T-helper 2 cell treated with Interferon-gamma antibody and Interleukin-4, amounts not matched to agents 5 μg/mL and 100 μg/mL, for 36 hours (primary cell): ENCODE data around the gene PLEK.
A peak's percentile ranks its signal among the peaks of the same experiment; 100 is the strongest.
"Not testable (repeated sequence)": the region's sequence is repeated elsewhere in the genome, so short reads cannot be mapped to it uniquely, and the experiment has no call there.

ENCODE experiments used
- DNase-seq: peaks from one replicate; pipeline ENCODE4 v3.0.0; 2021; ENCODE audit warnings: low spot score
- H3K27ac Mint-ChIP-seq: one replicate; pipeline ENCODE4 v1.8.0; 2021; ENCODE audit warnings: mild to moderate bottlenecking, mixed read lengths
- H3K27me3 Mint-ChIP-seq: one replicate; pipeline ENCODE4 v1.8.0; 2021; ENCODE audit warnings: low read depth, mixed read lengths
- H3K36me3 Mint-ChIP-seq: one replicate; pipeline ENCODE4 v1.8.0; 2021; ENCODE audit warnings: low read depth, mixed read lengths
- H3K4me1 Mint-ChIP-seq: one replicate; pipeline ENCODE4 v1.8.0; 2021; ENCODE audit warnings: low read depth, mixed read lengths
- H3K4me3 Mint-ChIP-seq: one replicate; pipeline ENCODE4 v1.8.0; 2022; ENCODE audit warnings: mild to moderate bottlenecking, moderate library complexity, mixed read lengths
- H3K9me3 Mint-ChIP-seq: one replicate; pipeline ENCODE4 v1.8.0; 2021; ENCODE audit warnings: mixed read lengths

PLEK gene

DNA sequence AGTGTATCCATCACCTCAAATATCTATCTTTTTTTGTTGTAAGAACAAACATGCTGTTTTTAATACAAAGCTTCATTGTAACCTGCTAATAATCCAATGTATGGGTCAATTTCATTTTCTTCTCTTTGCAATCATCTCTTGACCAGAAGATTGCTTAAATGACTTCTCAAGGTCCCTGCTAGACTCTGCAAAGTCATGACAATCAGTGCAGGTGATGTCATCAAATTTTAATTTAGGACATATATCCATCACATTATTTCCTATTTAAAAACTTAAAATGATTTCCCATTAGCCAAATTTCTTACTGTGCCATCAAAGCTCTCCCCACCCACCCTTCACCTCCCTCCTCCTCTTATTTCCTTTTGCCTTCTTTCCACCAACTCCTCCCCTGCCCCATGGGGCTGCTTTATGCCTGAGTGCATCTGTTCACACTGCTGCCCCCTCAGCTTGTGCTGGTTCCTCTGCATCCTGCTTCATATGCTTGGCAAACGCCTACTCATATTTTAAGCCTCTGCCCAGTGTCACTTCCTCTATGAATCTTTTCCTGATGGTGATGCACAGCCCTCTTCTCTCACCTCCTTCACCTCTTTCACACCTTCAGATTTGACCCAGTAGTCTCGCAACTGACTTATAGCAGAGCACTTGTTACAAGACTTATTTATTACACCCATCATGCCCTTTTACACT is 20.3 kb downstream of the PLEK start:
- Mint-ChIP-seq H3K4me1 (peaks cover 31% of the 10 kb centered on the region), H3K9me3 (no peaks in the 10 kb centered on the region), H3K36me3 (no peaks in the 10 kb centered on the region), H3K27ac (peak overlapping the region; percentile 49), H3K27me3 (peaks cover 21% of the 10 kb centered on the region), H3K4me3 (no peak overlapping the region)
- peak; percentile 23 for DNase-seq

DNA sequence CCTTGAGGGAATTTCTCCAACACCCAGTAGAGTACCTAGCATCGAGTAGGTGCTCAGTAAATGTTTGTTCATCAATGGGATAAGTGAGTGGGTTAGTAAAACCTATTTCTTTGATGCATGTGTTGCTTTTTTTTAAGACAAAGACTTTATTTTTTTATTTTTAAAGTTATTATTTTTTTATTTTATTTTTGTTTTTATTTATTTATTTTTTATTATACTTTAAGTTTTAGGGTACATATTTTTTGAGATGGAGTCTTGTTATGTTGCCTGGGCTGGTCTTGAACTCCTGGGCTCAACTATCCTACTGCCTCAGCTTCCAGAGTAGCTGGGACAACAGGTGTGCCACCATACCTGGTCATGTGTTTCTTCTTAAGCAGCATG is 20.8 kb downstream of the PLEK start:
- no peak overlapping the region for H3K27ac Mint-ChIP-seq
- no peak overlapping the region for H3K4me3 Mint-ChIP-seq
- no peaks in the 10 kb centered on the region for H3K9me3 Mint-ChIP-seq

DNA sequence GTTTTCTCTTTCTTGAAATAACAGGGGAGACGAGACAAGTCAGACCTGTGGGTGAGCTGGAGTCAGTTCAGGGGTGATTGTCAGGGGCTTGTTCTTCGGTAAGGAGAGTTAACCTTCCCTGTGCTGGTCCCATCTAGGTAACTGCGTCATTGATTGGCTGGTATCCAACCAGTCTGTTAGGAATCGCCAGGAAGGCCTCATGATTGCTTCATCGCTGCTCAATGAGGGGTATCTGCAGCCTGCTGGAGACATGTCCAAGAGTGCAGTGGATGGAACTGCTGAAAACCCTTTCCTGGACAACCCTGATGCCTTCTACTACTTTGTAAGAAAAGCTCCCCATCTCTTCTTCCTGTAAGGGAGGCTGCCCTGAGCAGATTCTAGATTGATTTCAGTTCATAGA is 21.3 kb downstream of the PLEK start:
- H3K27ac Mint-ChIP-seq = no peak overlapping the region
- peaks cover 28% of the 10 kb centered on the region for H3K27me3 Mint-ChIP-seq
- H3K4me3 Mint-ChIP-seq = no peak overlapping the region
- H3K36me3 Mint-ChIP-seq = no peaks in the 10 kb centered on the region
- peaks cover 31% of the 10 kb centered on the region for H3K4me1 Mint-ChIP-seq
- no peak for DNase-seq
- H3K9me3 Mint-ChIP-seq = no peaks in the 10 kb centered on the region

More for the DNA sequence above, 20.8 kb downstream of the PLEK start:
- peaks cover 24% of the 10 kb centered on the region for H3K27me3 Mint-ChIP-seq
- H3K36me3 Mint-ChIP-seq = no peaks in the 10 kb centered on the region
- peaks cover 31% of the 10 kb centered on the region for H3K4me1 Mint-ChIP-seq
- no peak for DNase-seq

DNA sequence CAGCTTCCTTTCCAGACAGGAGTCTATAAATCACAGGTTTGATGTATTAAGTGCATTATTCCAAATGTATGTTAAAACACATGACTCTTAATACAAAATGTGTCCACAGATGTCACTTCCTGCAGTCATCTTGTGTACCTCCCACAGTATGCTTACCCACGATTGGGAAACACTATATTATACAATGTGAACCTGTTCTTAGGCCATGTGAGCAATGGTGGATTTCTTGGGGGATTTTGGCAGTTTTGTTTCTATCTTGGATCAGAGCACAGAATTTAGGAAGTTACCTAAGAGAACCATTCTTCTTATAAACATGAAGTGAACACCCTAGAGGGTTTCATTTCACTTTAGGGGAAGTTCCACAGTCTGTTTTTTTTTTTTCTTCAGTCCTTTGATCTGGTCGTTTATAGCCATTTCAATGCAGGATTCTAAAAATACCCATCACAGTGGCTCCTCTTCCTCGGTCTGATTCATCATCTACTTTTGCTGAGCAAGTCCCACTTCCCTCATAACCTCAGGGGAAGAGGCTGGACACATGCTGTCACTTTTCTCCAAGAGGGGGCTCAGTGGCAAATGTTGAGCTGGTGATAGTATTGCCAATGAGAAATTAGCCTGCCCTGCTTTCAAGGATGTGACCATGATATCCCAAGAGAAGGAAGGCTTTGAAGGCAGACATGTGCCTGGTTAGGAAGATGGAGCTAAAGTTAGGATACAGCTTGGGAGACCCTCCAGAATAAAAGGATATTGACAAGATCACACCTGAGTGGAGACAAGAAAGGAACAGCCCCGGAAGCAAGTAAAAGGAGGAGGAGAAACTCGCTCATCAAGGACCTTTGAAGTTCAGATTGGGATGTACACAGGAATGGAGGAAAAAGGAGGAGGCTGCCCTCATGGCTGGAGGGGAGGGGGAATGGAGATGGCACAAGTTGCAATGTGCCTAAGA is 22.6 kb downstream of the PLEK start:
- Mint-ChIP-seq H3K4me1 (peaks cover 31% of the 10 kb centered on the region), H3K36me3 (no peaks in the 10 kb centered on the region), H3K27ac (peak overlapping the region; percentile 73)

DNA sequence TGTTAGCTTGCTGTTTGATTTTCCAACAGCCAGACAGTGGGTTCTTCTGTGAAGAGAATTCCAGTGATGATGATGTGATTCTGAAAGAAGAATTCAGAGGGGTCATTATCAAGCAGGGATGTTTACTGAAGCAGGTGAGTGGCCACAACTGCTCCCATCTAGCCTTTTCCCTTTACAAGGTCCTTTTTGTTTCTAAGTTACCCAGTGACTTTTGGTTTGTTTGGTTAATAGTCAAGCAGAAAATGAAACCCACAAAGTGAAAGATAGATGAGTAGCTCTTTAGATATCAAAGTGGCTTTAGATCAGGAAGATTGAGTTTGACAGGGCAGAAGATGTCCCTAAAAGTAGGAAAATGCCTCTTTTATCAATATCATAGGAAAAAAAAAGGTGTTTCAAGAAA is 23.3 kb downstream of the PLEK start:
- peaks cover 41% of the 10 kb centered on the region for H3K27me3 Mint-ChIP-seq
- peak overlapping the region; percentile 60 for H3K4me3 Mint-ChIP-seq
- no peak for DNase-seq
- no peaks in the 10 kb centered on the region for H3K36me3 Mint-ChIP-seq
- H3K27ac Mint-ChIP-seq = peak overlapping the region; percentile 63
- no peaks in the 10 kb centered on the region for H3K9me3 Mint-ChIP-seq
- peaks cover 31% of the 10 kb centered on the region for H3K4me1 Mint-ChIP-seq

More for the DNA sequence above, 22.6 kb downstream of the PLEK start:
- peak; percentile 20 for DNase-seq
- Mint-ChIP-seq H3K27me3 (peaks cover 38% of the 10 kb centered on the region), H3K9me3 (no peaks in the 10 kb centered on the region), H3K4me3 (peak overlapping the region; percentile 60)

DNA sequence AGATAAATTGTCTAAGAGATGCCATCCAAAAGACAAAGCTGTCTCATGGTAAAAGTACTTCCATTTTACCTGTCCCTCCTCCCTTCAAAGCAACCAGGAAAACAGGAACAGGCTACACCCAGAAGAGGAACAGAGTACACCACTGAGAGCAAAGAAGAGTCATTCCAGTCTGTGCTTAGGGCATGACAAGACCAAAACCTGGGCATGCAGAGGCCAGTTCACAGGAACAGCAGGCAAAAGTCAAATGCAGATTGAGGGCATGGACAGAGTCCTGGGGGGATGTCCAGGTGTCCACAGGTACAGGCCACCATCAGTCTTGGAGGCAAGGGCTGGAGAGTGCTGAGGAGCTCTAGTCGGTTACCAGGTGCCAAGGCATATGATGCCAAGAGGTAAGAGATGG is 23.7 kb downstream of the PLEK start:
- no peak overlapping the region for H3K27ac Mint-ChIP-seq
- peak overlapping the region; percentile 60 for H3K4me3 Mint-ChIP-seq
- H3K36me3 Mint-ChIP-seq = no peaks in the 10 kb centered on the region
- no peak for DNase-seq
- no peaks in the 10 kb centered on the region for H3K9me3 Mint-ChIP-seq
- H3K27me3 Mint-ChIP-seq = peaks cover 42% of the 10 kb centered on the region
- H3K4me1 Mint-ChIP-seq = peaks cover 31% of the 10 kb centered on the region

DNA sequence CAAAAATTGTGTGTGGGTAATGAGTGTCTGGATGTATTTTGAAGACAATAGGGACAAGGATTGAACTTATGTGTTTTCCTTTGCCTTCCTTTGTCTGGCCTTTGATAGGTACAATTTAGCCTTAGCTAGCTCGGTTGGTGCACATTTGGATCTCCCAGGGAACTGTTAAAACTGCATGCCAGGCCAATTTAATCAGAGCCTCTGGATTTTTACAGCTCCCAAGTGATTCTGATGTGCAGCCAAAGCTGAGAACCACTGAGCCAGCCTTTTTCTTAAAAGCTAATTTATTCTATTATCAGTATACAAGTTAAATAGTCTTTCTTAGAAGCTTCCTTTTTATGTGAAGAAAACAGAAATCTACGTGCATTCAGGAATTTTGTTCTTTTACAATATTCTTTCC is 25.0 kb downstream of the PLEK start:
- no peak overlapping the region for H3K27ac Mint-ChIP-seq

DNA sequence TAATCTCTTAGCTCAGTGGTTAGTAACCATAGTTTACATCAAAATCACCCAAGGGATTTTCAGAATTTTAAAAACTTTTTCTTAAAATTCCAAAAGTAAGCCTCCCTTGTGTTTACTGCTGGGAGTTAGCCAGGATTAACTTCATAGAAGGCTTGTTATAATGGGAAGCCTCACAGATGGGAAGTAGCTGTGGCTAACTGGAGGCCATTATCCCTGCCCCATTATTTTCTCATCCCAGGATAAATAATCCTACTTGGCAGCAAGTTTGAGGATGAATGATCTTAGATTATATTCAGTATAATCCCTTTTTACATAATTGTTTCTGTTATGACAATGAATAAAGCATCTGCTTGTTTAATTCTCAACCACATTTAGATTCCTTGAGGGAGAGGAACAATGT is 25.5 kb downstream of the PLEK start:
- Mint-ChIP-seq H3K36me3 (no peaks in the 10 kb centered on the region), H3K9me3 (no peaks in the 10 kb centered on the region), H3K27ac (no peak overlapping the region), H3K4me3 (no peak overlapping the region), H3K27me3 (peaks cover 48% of the 10 kb centered on the region), H3K4me1 (peaks cover 29% of the 10 kb centered on the region)
- no peak for DNase-seq

More for the DNA sequence above, 25.0 kb downstream of the PLEK start:
- peaks cover 48% of the 10 kb centered on the region for H3K27me3 Mint-ChIP-seq
- DNase-seq = no peak
- H3K9me3 Mint-ChIP-seq = no peaks in the 10 kb centered on the region
- H3K36me3 Mint-ChIP-seq = no peaks in the 10 kb centered on the region
- H3K4me1 Mint-ChIP-seq = peaks cover 31% of the 10 kb centered on the region
- no peak overlapping the region for H3K4me3 Mint-ChIP-seq

DNA sequence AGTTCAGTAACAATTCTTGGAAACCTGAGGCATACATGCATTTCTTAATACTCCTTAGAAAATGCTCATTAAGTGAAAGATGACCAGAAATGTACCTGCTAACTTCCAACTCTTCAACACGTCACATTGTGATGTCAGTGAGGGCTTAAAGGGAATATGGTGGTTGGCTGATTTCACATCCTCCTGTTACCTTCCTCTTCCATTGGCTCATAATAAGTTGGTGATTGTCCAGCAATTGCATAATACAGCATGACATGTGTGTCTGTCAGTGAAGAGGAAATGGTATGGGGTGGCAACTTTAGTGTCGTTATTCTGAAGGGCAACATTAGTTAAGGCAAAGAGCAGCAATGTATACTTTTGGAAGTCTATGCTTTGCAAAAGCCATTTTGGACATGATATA is 26.0 kb downstream of the PLEK start:
- Mint-ChIP-seq H3K4me3 (no peak overlapping the region), H3K9me3 (no peaks in the 10 kb centered on the region), H3K27me3 (peaks cover 48% of the 10 kb centered on the region), H3K4me1 (peaks cover 26% of the 10 kb centered on the region), H3K27ac (no peak overlapping the region), H3K36me3 (no peaks in the 10 kb centered on the region)
- DNase-seq = no peak

DNA sequence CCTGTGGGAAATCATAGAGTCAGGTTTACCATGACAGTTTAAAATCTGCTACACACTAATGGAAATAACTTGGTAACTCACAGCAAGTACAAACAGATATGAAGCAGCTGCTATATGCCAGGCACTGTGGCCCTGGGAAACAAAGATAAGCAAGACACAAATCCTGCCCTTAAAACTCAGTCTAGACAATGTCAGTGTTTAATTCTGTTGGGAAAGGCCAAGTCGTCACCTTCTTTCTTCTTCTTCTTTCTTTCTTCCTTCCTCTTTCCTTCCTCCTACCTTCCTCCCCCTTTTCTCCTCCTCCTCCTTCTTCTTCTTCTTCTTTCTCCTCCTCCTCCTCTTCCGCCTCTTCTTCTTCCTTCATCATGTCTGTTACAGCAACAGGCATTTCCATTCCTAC is 26.8 kb downstream of the PLEK start:
- Mint-ChIP-seq H3K9me3 (no peaks in the 10 kb centered on the region), H3K27ac (no peak overlapping the region), H3K36me3 (no peaks in the 10 kb centered on the region), H3K27me3 (peaks cover 48% of the 10 kb centered on the region), H3K4me1 (peaks cover 24% of the 10 kb centered on the region), H3K4me3 (no peak overlapping the region)
- no peak for DNase-seq

DNA sequence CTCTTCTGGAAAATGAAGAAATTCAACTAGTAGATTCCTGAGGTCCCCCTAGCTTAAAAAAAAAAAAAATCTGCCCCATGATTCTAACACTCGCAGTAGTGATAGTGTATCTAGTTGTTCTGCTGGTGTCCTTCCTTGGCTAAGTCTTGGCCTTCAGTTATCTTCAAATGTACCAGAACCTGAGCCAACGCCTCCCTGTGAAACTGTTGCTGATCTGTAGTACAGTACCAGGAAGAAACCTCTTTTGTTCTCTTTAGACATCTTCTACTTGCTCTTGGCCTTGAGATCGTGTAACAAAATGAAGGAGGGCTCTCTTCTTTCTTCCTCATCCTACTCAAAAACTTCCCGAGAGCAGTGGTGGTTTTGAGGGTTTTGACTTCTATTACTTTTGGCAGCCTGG is 31.0 kb downstream of the PLEK start:
- no peak overlapping the region for H3K27ac Mint-ChIP-seq
- peaks cover 16% of the 10 kb centered on the region for H3K9me3 Mint-ChIP-seq
- peaks cover 48% of the 10 kb centered on the region for H3K27me3 Mint-ChIP-seq
- DNase-seq = no peak
- no peaks in the 10 kb centered on the region for H3K36me3 Mint-ChIP-seq
- no peak overlapping the region for H3K4me3 Mint-ChIP-seq
- no peaks in the 10 kb centered on the region for H3K4me1 Mint-ChIP-seq

DNA sequence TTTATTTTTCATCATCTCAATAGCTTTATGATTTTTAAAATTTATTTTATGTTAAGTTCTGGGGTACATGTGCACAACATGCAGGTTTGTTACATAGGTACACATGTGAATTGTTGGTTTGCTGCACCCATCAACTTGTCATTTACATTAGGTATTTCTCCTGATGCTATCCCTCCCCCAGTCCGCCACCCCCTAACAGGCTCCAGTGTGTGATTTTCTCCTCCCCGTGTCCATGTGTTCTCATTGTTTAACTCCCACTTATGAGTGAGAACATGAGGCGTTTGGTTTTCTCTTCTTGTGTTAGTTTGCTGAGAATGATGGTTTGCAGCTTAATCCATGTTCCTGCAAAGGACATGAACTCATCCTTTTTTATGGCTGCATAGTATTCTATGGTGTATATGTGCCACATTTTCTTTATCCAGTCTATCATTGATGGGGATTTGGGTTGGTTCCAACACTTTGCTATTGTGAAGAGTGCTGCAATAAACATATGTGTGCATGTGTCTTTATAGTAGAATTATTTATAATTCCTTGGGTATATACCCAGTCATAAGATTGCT is 32.7 kb downstream of the PLEK start:
- Mint-ChIP-seq H3K9me3 (peaks cover 27% of the 10 kb centered on the region), H3K27me3 (peaks cover 48% of the 10 kb centered on the region)
- H3K27ac Mint-ChIP-seq, H3K4me1 Mint-ChIP-seq, H3K36me3 Mint-ChIP-seq, H3K4me3 Mint-ChIP-seq, DNase-seq: not testable (repeated sequence)

DNA sequence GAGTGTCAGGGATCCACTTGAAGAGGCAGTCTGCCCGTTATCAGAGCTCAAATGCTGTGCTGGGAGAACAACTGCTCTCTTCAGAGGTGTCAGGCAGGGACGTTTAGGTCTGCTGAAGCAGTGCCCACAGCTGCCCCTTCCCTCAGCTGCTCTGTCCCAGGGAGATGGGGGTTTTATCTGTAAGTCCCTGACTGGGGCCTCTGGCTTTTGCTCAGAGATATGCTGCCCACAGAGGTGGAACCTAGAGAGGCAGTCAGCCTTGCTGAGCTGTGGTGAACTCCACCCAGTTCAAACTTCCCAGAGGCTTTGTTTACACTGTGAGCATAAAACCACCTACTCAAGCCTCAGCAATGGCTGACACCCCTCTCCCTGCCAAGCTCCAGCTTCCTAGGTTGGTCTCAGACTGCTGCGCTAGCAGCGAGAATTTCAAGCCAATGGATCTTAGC is 38.1 kb downstream of the PLEK start:
- no peak overlapping the region for H3K27ac Mint-ChIP-seq
- no peak for DNase-seq
- H3K4me3 Mint-ChIP-seq = no peak overlapping the region
- H3K27me3 Mint-ChIP-seq = peaks cover 55% of the 10 kb centered on the region
- H3K9me3 Mint-ChIP-seq = peaks cover 34% of the 10 kb centered on the region
- no peaks in the 10 kb centered on the region for H3K4me1 Mint-ChIP-seq
- H3K36me3 Mint-ChIP-seq = no peaks in the 10 kb centered on the region

DNA sequence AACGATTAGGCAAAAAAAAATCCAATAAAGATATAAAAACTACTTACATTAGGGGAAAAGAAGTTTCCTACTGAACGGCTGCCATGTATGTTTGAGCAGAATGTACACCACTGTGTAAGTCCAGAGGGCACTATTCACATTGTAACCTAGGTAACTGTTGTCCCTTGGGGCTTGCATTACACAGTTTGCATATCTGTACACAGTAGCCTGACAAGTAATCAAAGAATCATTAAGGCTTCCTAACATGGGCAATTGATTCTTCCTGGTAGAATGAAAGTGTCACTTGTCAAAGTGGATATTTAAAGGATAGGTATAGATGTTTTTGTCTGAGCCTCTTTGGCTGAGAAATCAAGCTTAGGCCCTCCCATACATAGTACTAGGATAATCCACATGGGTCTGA is 39.1 kb downstream of the PLEK start:
- no peak overlapping the region for H3K4me3 Mint-ChIP-seq
- no peaks in the 10 kb centered on the region for H3K36me3 Mint-ChIP-seq
- peaks cover 55% of the 10 kb centered on the region for H3K27me3 Mint-ChIP-seq
- peaks cover 29% of the 10 kb centered on the region for H3K9me3 Mint-ChIP-seq
- DNase-seq = no peak
- H3K4me1 Mint-ChIP-seq = no peaks in the 10 kb centered on the region
- no peak overlapping the region for H3K27ac Mint-ChIP-seq
